ENCODE measurements around the gene LINS1. TPM values are rescaled to one million over a fixed set of nuclear protein-coding genes. Genes with fewer than 3 reads are reported as not detected.

LINS1 gene
- total and polyA plus RNA-seq, 12 donors, result 4.7 to 12.2 (median 6.9) TPM

DNA sequence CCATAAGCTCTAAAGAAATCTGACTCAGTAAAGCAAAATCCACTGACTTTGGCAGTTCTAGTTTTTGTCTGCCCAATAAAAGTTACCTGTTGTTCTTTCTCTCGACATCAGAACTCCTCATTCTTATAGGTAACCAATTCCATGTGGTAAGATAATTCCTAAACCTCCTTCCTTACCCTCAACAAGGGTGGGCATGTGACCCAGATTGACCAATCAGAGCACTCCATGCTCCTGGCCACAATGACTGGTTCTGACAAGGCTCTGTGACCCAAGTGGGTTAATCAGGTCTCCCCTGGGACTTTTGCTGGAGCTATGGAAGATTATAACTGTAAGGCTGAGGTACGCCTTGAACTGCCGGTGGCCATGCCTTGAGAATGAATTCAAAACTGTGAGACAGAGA lies 31.7 kb downstream of the LINS1 start:
- Histone ChIP-seq H3K4me1 (peaks cover 0 to 4% (median 0%) of the 10 kb centered on the region in 9 donors), H3K27me3 (no peaks in the 10 kb centered on the region), H3K27ac (no peak overlapping the region), H3K36me3 (peaks cover 0 to 67% (median 13%) of the 10 kb centered on the region in 9 donors), H3K4me3 (no peak overlapping the region), H3K9me3 (no peaks in the 10 kb centered on the region)
- TF ChIP-seq, protein P1, sequence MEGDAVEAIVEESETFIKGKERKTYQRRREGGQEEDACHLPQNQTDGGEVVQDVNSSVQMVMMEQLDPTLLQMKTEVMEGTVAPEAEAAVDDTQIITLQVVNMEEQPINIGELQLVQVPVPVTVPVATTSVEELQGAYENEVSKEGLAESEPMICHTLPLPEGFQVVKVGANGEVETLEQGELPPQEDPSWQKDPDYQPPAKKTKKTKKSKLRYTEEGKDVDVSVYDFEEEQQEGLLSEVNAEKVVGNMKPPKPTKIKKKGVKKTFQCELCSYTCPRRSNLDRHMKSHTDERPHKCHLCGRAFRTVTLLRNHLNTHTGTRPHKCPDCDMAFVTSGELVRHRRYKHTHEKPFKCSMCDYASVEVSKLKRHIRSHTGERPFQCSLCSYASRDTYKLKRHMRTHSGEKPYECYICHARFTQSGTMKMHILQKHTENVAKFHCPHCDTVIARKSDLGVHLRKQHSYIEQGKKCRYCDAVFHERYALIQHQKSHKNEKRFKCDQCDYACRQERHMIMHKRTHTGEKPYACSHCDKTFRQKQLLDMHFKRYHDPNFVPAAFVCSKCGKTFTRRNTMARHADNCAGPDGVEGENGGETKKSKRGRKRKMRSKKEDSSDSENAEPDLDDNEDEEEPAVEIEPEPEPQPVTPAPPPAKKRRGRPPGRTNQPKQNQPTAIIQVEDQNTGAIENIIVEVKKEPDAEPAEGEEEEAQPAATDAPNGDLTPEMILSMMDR (IDR thresholded peaks at IDR 0.05), result no peak
- no peak for ATAC-seq
- no peak for DNase-seq
- intact Hi-C loops (cut with DNase I), result loop anchor here in 5 of 10 donors (2.0 to 5.0 kb wide), 4 partner anchors 218 to 228 kb away; partner anchors contain the start of gene ADAMTS17 (in 1 of the 5)
- 92 to 96% methylated on average over 3 of the region's 3 CpGs for WGBS, 2 donors

DNA sequence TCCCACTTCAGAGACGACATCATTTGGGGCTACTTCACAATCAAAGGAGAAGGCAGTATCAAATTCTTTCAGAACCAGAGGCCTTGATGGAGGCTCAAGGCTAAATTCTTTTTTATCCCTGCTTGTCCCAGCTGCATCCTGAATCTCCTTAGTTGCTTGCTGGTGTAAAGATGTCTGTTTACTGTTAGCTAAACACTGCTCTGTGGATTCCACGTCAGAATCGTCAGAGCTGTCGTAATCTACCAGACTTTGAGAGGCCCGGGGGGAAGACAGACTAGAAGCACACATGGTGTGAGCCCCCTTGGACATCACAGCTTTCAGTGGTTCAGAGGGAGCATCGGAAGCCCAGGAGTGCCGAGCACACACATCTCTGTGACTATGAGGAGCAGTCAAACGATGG lies 32.6 kb downstream of the LINS1 start:
- peaks cover 0 to 4% (median 0%) of the 10 kb centered on the region in 9 donors for H3K4me1 ChIP-seq
- ATAC-seq (no peak), DNase-seq (no peak)
- no peak overlapping the region for H3K4me3 ChIP-seq
- no peaks in the 10 kb centered on the region for H3K9me3 ChIP-seq
- no peaks in the 10 kb centered on the region for H3K27me3 ChIP-seq
- peaks cover 0 to 60% (median 13%) of the 10 kb centered on the region in 9 donors for H3K36me3 ChIP-seq
- TF ChIP-seq, protein P1 (IDR thresholded peaks at IDR 0.05), result no peak
- no peak overlapping the region for H3K27ac ChIP-seq
- 81 to 84% methylated on average over 8 of the region's 8 CpGs for WGBS, 2 donors
- intact Hi-C loops (cut with DNase I), result loop anchor here in 2 of 10 donors (10.0 kb wide), 2 partner anchors 215 to 635 kb away; no protein-coding TSS in a partner anchor

GRCh38 chr15:100566850-100567628 lies 34.9 kb downstream of the LINS1 start:
- Histone ChIP-seq H3K36me3 (peaks cover 0 to 42% (median 5%) of the 10 kb centered on the region in 9 donors), H3K4me1 (peaks cover 0 to under 1% (median 0%) of the 10 kb centered on the region in 9 donors), H3K27me3 (no peaks in the 10 kb centered on the region), H3K4me3 (no peak overlapping the region), H3K27ac (no peak overlapping the region), H3K9me3 (no peaks in the 10 kb centered on the region)
- WGBS, 2 donors, result 93 to 95% methylated on average over 6 of the region's 6 CpGs
- TF ChIP-seq, protein P1 (IDR thresholded peaks at IDR 0.05), result no peak
- DNase-seq (no peak), ATAC-seq (no peak)
- intact Hi-C loops (cut with DNase I), result loop anchor here in 2 of 10 donors (10.0 kb wide), 2 partner anchors 212 to 632 kb away; no protein-coding TSS in a partner anchor

DNA sequence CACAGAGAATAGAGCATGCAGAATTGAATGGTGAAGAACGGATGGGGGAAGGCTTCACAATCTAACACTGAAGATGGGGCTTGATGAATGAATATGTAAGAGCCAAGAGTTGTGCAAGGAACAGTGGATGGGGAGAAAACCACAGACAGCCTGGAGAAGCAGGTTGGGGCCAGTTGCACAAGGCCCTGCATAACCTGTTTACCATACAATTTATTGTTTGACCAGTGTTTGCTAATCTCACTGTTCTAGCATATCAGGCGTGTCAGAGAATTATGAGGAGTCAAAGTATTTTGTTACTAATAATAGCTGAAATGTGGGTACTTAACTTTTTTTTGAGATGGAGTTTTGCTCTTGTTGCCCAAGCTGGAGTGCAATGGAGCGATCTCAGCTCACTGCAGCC lies 36.4 kb downstream of the LINS1 start:
- no peaks in the 10 kb centered on the region for H3K9me3 ChIP-seq
- H3K4me3 ChIP-seq, result no peak overlapping the region
- 89 to 90% methylated on average over 3 of the region's 3 CpGs for WGBS, 2 donors
- no peaks in the 10 kb centered on the region for H3K27me3 ChIP-seq
- no peak overlapping the region for H3K27ac ChIP-seq
- peaks cover 0 to 5% (median 0%) of the 10 kb centered on the region in 9 donors for H3K4me1 ChIP-seq
- peaks cover 0 to 30% (median 0%) of the 10 kb centered on the region in 9 donors for H3K36me3 ChIP-seq
- intact Hi-C loops (cut with DNase I), result loop anchor here in 2 of 10 donors (10.0 kb wide), 2 partner anchors 211 to 631 kb away; no protein-coding TSS in a partner anchor
- TF ChIP-seq, protein P1 (IDR thresholded peaks at IDR 0.05), result no peak
- no peak for DNase-seq
- ATAC-seq, result no peak
